ENCODE measurements around the gene SCAMP1. TPM values are rescaled to one million over a fixed set of nuclear protein-coding genes. Genes with fewer than 3 reads are reported as not detected.

Gene SCAMP1
- total and polyA plus RNA-seq, 2 of the 8 experiments (the other 6 are each of a cell fraction or from before 2014, with no cell fraction given), result 18.6 to 55.9 TPM

GRCh38 chr5:78496373-78496772 is 136.0 kb downstream of the SCAMP1 start (continued):
- no peak for TF ChIP-seq BRCA1 (IDR thresholded peaks at IDR 0.05; ENCODE audit: low read depth, low read length)
- no peak for TF ChIP-seq SUZ12 (IDR thresholded peaks at IDR 0.05; ENCODE audit: low read length)
- no peak for TF ChIP-seq SIN3A (conservative IDR thresholded peaks at IDR 0.05 in 1 of 2, IDR thresholded peaks at IDR 0.05 in 1 of 2; ENCODE audit: low read depth in 1 of 2, low read length in 2 of 2)
- no peak for TF ChIP-seq RBBP5 (IDR thresholded peaks at IDR 0.05; ENCODE audit: borderline replicate concordance, low read depth, low read length)
- TF ChIP-seq USF2 (IDR thresholded peaks at IDR 0.05; ENCODE audit: low read length), result no peak
- no peak for TF ChIP-seq ASH2L (IDR thresholded peaks at IDR 0.05; ENCODE audit: low read length)
- TF ChIP-seq ATF3 (IDR thresholded peaks at IDR 0.05; ENCODE audit: insufficient read depth, low read depth, low read length), result no peak
